Measurements from ENCODE around the gene ZBTB20.

GRCh38 chr3:114718071-114718897, 428.8 kb downstream of the ZBTB20 start:
- TF ChIP-seq CTCF (IDR thresholded peaks at IDR 0.05) = no peak
- no peak for TF ChIP-seq POLR2A (IDR thresholded peaks at IDR 0.05; ENCODE audit: low read depth)
- TF ChIP-seq EP300 (IDR thresholded peaks at IDR 0.05) = no peak
- no peak for TF ChIP-seq POLR2AphosphoS5 (IDR thresholded peaks at IDR 0.05)

Data from esophagus muscularis mucosa (tissue), 4 donors.